Bronchial epithelial cell (primary cell): ENCODE data around the gene WDR82. TPM values are rescaled to one million over a fixed set of nuclear protein-coding genes. Genes with fewer than 3 reads are reported as not detected.

Source experiments
- DNase-seq: peaks from one replicate; pipeline ENCODE4 v3.0.0-alpha.2; 2010; ENCODE audit warnings: low read depth
- FAIRE-seq: peaks from 2 replicates; lab custom pipeline; 2011; peaks lifted over from hg19 to GRCh38; lab: Jason Lieb, UNC
- H3K27me3 ChIP-seq: 2 replicates; pipeline ENCODE4 v1.5.1; 2011; ENCODE audit warnings: low read length; ENCODE audit not compliant: control insufficient read depth, insufficient read depth
- H3K36me3 ChIP-seq: 2 replicates; pipeline ENCODE4 v1.5.1; 2011; ENCODE audit warnings: low read length; ENCODE audit not compliant: control insufficient read depth, insufficient read depth
- H3K4me3 ChIP-seq: 2 replicates; pipeline ENCODE4 v1.5.1; 2011; ENCODE audit warnings: mild to moderate bottlenecking, low read depth, low read length, control low read depth
- CTCF ChIP-seq: IDR thresholded peaks from 2 replicates; pipeline ENCODE4 v1.5.1; 2011; ENCODE audit warnings: mild to moderate bottlenecking, moderate library complexity, low read length, control low read depth, inconsistent platforms; ENCODE audit not compliant: insufficient read depth, severe bottlenecking
- total RNA-seq: library from RNA; depleted of rRNA; stranded (reverse); fragments of >200 nt; gene quantifications from 2 replicates; pipeline ENCODE4 v1.2.1, GENCODE V29; 2014

The WDR82 gene
- total RNA-seq = 61.3 and 67.7 TPM in 2 replicates

- DNase-seq (peak; percentile 77), FAIRE-seq (no peak)
- peak; percentile 63 for TF ChIP-seq CTCF
- H3K36me3 ChIP-seq = no peaks in the 10 kb centered on the region
- H3K27me3 ChIP-seq = no peaks in the 10 kb centered on the region
- peak within 1 kb of the TSS; percentile 73 for H3K4me3 ChIP-seq
Observed at GRCh38 chr3:52278510-52279069, at the start of gene WDR82. Gene WDR82 (minus strand): TSS chr3:52278649. CDS start chr3:52278361, 288 bp downstream.

- H3K4me3 ChIP-seq = no peak overlapping the region
- FAIRE-seq (no peak), DNase-seq (no peak)
- H3K27me3 ChIP-seq = peaks cover 2% of the 10 kb centered on the region
- TF ChIP-seq CTCF = no peak
- no peaks in the 10 kb centered on the region for H3K36me3 ChIP-seq
Observed at GRCh38 chr3:52327486-52328290, 49.2 kb upstream of the WDR82 start.

GRCh38 chr3:52326976-52327375 is 48.5 kb upstream of the WDR82 start:
- Histone ChIP-seq H3K27me3 (peaks cover 2% of the 10 kb centered on the region), H3K36me3 (no peaks in the 10 kb centered on the region), H3K4me3 (no peak overlapping the region)
- no peak for TF ChIP-seq CTCF
- FAIRE-seq = no peak
- DNase-seq = no peak

GRCh38 chr3:52325686-52326085 is 47.2 kb upstream of the WDR82 start:
- TF ChIP-seq CTCF = no peak
- peak; percentile 81 for FAIRE-seq
- no peak overlapping the region for H3K4me3 ChIP-seq

GRCh38 chr3:52324676-52325075 is 46.2 kb upstream of the WDR82 start:
- Histone ChIP-seq H3K4me3 (no peak overlapping the region), H3K36me3 (no peaks in the 10 kb centered on the region), H3K27me3 (peaks cover 2% of the 10 kb centered on the region)
- FAIRE-seq (no peak), DNase-seq (no peak)
- TF ChIP-seq CTCF = no peak

More at GRCh38 chr3:52325686-52326085, 47.2 kb upstream of the WDR82 start:
- no peak for DNase-seq
- Histone ChIP-seq H3K36me3 (no peaks in the 10 kb centered on the region), H3K27me3 (peaks cover 2% of the 10 kb centered on the region)
